ENCODE data around the gene NECAP2.

DNA sequence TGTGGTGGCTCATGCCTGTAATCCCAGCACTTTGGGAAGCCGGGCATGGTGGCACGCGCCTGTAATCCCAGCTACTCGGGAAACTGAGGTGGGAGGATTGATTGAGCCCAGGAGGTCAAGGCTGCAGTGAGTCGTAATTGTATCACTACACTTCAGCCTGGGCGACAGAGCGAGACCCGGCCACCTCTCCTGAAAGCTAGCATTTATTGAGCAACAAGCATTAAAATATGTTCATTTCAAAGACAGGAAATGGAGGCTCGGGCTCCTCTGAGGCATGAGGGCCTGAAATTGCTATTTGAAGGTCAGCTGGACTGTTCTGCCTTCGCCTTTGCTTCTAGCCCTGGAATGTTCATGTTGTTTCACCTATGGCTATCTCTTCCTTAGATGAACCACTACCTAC lies 37.8 kb upstream of the NECAP2 start:
- TF ChIP-seq, protein P1, sequence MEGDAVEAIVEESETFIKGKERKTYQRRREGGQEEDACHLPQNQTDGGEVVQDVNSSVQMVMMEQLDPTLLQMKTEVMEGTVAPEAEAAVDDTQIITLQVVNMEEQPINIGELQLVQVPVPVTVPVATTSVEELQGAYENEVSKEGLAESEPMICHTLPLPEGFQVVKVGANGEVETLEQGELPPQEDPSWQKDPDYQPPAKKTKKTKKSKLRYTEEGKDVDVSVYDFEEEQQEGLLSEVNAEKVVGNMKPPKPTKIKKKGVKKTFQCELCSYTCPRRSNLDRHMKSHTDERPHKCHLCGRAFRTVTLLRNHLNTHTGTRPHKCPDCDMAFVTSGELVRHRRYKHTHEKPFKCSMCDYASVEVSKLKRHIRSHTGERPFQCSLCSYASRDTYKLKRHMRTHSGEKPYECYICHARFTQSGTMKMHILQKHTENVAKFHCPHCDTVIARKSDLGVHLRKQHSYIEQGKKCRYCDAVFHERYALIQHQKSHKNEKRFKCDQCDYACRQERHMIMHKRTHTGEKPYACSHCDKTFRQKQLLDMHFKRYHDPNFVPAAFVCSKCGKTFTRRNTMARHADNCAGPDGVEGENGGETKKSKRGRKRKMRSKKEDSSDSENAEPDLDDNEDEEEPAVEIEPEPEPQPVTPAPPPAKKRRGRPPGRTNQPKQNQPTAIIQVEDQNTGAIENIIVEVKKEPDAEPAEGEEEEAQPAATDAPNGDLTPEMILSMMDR (IDR thresholded peaks at IDR 0.05): no peak
- no peak for TF ChIP-seq POLR2A (IDR thresholded peaks at IDR 0.05)

All from uterus (tissue), 2 donors.